K562 (cell line): ENCODE data around the gene SPATA32. TPM values are rescaled to one million over a fixed set of nuclear protein-coding genes. Genes with fewer than 3 reads are reported as not detected.

ENCODE experiments used
- CCNT2 ChIP-seq: IDR thresholded peaks from 2 replicates; pipeline ENCODE4 v1.6.1; 2011; ENCODE audit warnings: borderline replicate concordance, low read depth, mild to moderate bottlenecking, moderate library complexity, mixed read lengths, low read length; ENCODE audit not compliant: insufficient read length; ENCODE audit errors: extremely low read depth
- CTBP1 ChIP-seq: fragments of 450-650 bp; IDR thresholded peaks from 2 replicates; pipeline ENCODE4 v1.6.1; 2016; ENCODE audit warnings: borderline replicate concordance
- GABPA ChIP-seq: fragments of 200-800 bp; sonication (Bioruptor generic); conservative IDR thresholded peaks from 2 replicates; pipeline ENCODE4 v1.6.1; 2016; ENCODE audit warnings: low read depth, missing genetic modification characterization, missing compliant biosample characterization
- JUNB ChIP-seq: fragments of 450-650 bp; formaldehyde crosslinking; conservative IDR thresholded peaks from 2 replicates; pipeline ENCODE4 v1.4.0; 2020; ENCODE audit warnings: mild to moderate bottlenecking
- MAZ ChIP-seq, 2 experiments: fragments of 450-650 bp in 1 of 2; sonication (generic) in 1 of 2; formaldehyde crosslinking; IDR thresholded peaks in 1 of 2; conservative IDR thresholded peaks in 1 of 2; 2 replicates each; pipeline versions ENCODE4 v1.4.0 to v1.5.0; 2020; ENCODE audit warnings: mild to moderate bottlenecking in 1 of 2, missing genetic modification reagents in 1 of 2
- VEZF1 ChIP-seq: fragments of 200-800 bp; sonication (Bioruptor generic); IDR thresholded peaks from 2 replicates; pipeline ENCODE4 v1.6.1; 2017; ENCODE audit warnings: missing genetic modification characterization, missing compliant biosample characterization
- ZBTB17 ChIP-seq: fragments of 450-650 bp; formaldehyde crosslinking; IDR thresholded peaks from 2 replicates; pipeline ENCODE4 v1.4.0; 2020; ENCODE audit warnings: mild to moderate bottlenecking
- ZNF511 ChIP-seq: sonication (generic); formaldehyde crosslinking; IDR thresholded peaks from 2 replicates; pipeline ENCODE4 v1.8.0; 2022; ENCODE audit warnings: mild to moderate bottlenecking, missing genetic modification reagents
- polyA plus RNA-seq, 8 experiments: library from polyadenylated mRNA; depleted of rRNA in 4 of 8; stranded (reverse) in 5 of 8; unstranded in 3 of 8; fragments of >200 nt; fragmentation: Nextera tagmentation in 2 of 8; fragmentation: Illumina TruSeq in 1 of 8; extraction: Ambion mirVana in 2 of 8; extraction: Trizol in 1 of 8; gene quantifications; 2 replicates each; pipeline versions ENCODE4 v1.2.1 to v1.2.3, GENCODE V29; 2011 to 2014; ENCODE audit warnings: inconsistent platforms in 1 of 8, missing spikeins in 1 of 8
- total RNA-seq, 7 experiments: library from RNA; depleted of rRNA in 6 of 7; stranded (reverse); fragments of >200 nt in 6 of 7; fragmentation: Illumina TruSeq in 2 of 7; extraction: Trizol in 2 of 7; gene quantifications; 2 replicates each; pipeline versions ENCODE4 v1.2.1 to v1.2.3, GENCODE V29; 2011 to 2021; ENCODE audit warnings: low replicate concordance in 1 of 7
- TF ChIP-seq, protein P1 (sequence below), 2 experiments: fragments of 200-800 bp in 1 of 2; sonication (Bioruptor generic) in 1 of 2; sonication (generic) in 1 of 2; formaldehyde crosslinking in 1 of 2; IDR thresholded peaks in 1 of 2; conservative IDR thresholded peaks in 1 of 2; 2 replicates each; pipeline versions ENCODE4 v1.5.0 to v1.6.1; 2016 to 2020; ENCODE audit warnings: missing compliant biosample characterization in 1 of 2, missing genetic modification characterization in 1 of 2, missing genetic modification reagents in 1 of 2
- TF ChIP-seq, protein P2 (sequence below): sonication (generic); formaldehyde crosslinking; IDR thresholded peaks from 2 replicates; pipeline ENCODE4 v1.8.0; 2022; ENCODE audit warnings: mild to moderate bottlenecking, missing genetic modification reagents
- TF ChIP-seq, protein P3 (sequence below), 3 experiments: fragments of 200-800 bp in 1 of 3; sonication (Bioruptor generic) in 1 of 3; sonication (generic) in 1 of 3; formaldehyde crosslinking in 1 of 3; IDR thresholded peaks; 2 replicates each; pipeline versions ENCODE4 v1.6.1 to v1.8.0; 2016 to 2022; ENCODE audit warnings: mild to moderate bottlenecking in 2 of 3, missing compliant biosample characterization in 2 of 3, missing genetic modification characterization in 2 of 3, missing genetic modification reagents in 1 of 3

The SPATA32 gene
- total and polyA plus RNA-seq, 9 of the 15 experiments (the other 6 are each of a cell fraction or from before 2014, with no cell fraction given), result 0.03 to 0.06 TPM; not detected in 7

DNA sequence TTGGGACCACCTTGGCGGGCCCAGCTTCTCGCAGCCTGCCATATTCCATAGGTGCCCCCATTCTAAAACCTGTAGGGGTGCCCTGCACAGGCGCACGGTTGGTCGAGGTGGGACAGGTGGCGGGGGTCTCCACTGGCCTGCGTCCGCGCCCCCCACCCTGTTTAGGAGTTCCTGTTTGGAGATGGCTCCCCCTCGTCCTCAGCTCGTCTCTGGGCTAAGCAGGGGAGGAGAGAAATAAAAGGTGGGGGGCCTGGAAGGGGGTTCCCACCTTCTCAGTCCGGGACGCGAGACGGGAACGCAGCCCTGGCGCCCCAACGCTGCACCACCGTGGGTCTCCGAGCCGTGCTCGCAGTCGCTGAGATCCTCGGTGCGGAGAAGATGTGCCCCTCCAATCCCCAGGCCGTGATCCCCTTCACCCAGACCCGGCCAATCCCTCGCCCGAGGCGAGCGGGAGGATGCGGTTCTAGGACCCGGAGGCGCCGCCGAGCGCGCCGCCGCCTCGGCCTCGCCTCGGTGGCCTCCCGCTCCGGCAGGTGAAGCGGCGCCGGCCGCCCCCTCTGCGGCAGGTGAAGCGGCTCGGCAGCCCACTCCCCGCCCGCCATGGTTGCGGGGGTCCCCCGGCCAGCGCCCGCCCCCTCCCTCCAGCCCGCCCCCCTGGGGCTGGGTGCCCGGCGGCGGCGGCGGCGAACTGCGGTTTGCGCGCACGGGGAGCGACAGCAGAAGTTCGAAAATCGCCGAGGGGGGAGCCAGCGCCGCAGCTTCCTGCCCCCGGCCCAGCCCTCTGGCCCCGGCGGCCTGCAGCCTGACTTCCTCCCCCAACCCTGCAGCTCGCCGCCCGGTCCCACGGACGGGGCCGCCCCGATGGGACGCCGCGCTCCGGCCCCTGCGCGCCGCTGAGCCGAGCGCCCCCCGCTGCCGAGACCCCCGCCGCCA, 40.5 kb downstream of the SPATA32 start, which contains the start of gene FMNL1 (continued):
- TF ChIP-seq CCNT2 (peak; percentile 17), GABPA (tag) (peak; percentile 76), JUNB (CRISPR knock-in tag) (no peak), MAZ (CRISPR knock-in tag; conservative IDR thresholded peaks at IDR 0.05 in 1 of 2, IDR thresholded peaks at IDR 0.05 in 1 of 2) (peak; percentile 46 to 60; a peak in 2 of 4 replicates), ZBTB17 (CRISPR knock-in tag) (0 out of 2 replicates have a peak, but pooled peaks have one; percentile 45), ZNF511 (CRISPR knock-in tag) (no peak), VEZF1 (CRISPR knock-in tag) (peak; percentile 95), CTBP1 (peak; percentile 48; the same call in 1 of the 2 replicates)
- TF ChIP-seq, protein P1, sequence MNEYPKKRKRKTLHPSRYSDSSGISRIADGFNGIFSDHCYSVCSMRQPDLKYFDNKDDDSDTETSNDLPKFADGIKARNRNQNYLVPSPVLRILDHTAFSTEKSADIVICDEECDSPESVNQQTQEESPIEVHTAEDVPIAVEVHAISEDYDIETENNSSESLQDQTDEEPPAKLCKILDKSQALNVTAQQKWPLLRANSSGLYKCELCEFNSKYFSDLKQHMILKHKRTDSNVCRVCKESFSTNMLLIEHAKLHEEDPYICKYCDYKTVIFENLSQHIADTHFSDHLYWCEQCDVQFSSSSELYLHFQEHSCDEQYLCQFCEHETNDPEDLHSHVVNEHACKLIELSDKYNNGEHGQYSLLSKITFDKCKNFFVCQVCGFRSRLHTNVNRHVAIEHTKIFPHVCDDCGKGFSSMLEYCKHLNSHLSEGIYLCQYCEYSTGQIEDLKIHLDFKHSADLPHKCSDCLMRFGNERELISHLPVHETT (CRISPR knock-in tag; conservative IDR thresholded peaks at IDR 0.05 in 1 of 2, IDR thresholded peaks at IDR 0.05 in 1 of 2), result peak in 1 of 2 experiments; percentile 55; a peak in 1 of 4 replicates
- TF ChIP-seq, protein P2, sequence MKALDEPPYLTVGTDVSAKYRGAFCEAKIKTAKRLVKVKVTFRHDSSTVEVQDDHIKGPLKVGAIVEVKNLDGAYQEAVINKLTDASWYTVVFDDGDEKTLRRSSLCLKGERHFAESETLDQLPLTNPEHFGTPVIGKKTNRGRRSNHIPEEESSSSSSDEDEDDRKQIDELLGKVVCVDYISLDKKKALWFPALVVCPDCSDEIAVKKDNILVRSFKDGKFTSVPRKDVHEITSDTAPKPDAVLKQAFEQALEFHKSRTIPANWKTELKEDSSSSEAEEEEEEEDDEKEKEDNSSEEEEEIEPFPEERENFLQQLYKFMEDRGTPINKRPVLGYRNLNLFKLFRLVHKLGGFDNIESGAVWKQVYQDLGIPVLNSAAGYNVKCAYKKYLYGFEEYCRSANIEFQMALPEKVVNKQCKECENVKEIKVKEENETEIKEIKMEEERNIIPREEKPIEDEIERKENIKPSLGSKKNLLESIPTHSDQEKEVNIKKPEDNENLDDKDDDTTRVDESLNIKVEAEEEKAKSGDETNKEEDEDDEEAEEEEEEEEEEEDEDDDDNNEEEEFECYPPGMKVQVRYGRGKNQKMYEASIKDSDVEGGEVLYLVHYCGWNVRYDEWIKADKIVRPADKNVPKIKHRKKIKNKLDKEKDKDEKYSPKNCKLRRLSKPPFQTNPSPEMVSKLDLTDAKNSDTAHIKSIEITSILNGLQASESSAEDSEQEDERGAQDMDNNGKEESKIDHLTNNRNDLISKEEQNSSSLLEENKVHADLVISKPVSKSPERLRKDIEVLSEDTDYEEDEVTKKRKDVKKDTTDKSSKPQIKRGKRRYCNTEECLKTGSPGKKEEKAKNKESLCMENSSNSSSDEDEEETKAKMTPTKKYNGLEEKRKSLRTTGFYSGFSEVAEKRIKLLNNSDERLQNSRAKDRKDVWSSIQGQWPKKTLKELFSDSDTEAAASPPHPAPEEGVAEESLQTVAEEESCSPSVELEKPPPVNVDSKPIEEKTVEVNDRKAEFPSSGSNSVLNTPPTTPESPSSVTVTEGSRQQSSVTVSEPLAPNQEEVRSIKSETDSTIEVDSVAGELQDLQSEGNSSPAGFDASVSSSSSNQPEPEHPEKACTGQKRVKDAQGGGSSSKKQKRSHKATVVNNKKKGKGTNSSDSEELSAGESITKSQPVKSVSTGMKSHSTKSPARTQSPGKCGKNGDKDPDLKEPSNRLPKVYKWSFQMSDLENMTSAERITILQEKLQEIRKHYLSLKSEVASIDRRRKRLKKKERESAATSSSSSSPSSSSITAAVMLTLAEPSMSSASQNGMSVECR, result peak; percentile 15; the same call in 1 of the 2 replicates
- TF ChIP-seq, protein P3, sequence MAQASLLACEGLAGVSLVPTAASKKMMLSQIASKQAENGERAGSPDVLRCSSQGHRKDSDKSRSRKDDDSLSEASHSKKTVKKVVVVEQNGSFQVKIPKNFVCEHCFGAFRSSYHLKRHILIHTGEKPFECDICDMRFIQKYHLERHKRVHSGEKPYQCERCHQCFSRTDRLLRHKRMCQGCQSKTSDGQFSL (CRISPR knock-in tag; IDR thresholded peaks at IDR 0.05), result peak; percentile 55; the same call in 1 of the 2 replicates
- TF ChIP-seq, protein P3 (tag; IDR thresholded peaks at IDR 0.05), result no peak
